Body of pancreas (tissue), 4 donors: ENCODE measurements around the gene MXD4.

ENCODE experiments used
- CTCF ChIP-seq, 7 experiments: fragments of 450-650 bp in 4 of 7; fragments of 200-600 bp in 3 of 7; sonication (generic) in 3 of 7; IDR thresholded peaks; one replicate each; pipeline ENCODE4 v1.5.1; 2016 to 2019; ENCODE audit warnings: antibody characterized with exemption in 7 of 7
- POLR2A ChIP-seq, 3 donors: fragments of 450-650 bp; IDR thresholded peaks; one replicate each; pipeline ENCODE4 v1.6.1; 2016; ENCODE audit warnings: antibody characterized with exemption in 3 of 3, mild to moderate bottlenecking in 2 of 3

- TF ChIP-seq POLR2A (IDR thresholded peaks at IDR 0.05), result no peak
- TF ChIP-seq CTCF (IDR thresholded peaks at IDR 0.05), result no peak
Measured at GRCh38 chr4:2289955-2290333, 28.0 kb upstream of the MXD4 start.
